Kidney epithelial cell (primary cell): ENCODE data around the gene FAM117A. TPM values are rescaled to one million over a fixed set of nuclear protein-coding genes. Genes with fewer than 3 reads are reported as not detected.

ENCODE experiments used
- DNase-seq: peaks from one replicate; pipeline ENCODE4 v3.0.0-alpha.2; 2010; ENCODE audit warnings: low read depth
- H3K27me3 ChIP-seq: 2 replicates; pipeline ENCODE4 v1.6.0; 2011; ENCODE audit warnings: low read length; ENCODE audit not compliant: control insufficient read depth, insufficient read depth
- H3K36me3 ChIP-seq: 2 replicates; pipeline ENCODE4 v1.5.1; 2011; ENCODE audit warnings: low read length; ENCODE audit not compliant: control insufficient read depth, insufficient read depth
- H3K4me3 ChIP-seq: 2 replicates; pipeline ENCODE4 v1.5.1; 2011; ENCODE audit warnings: low read depth, mild to moderate bottlenecking, control low read depth, low read length
- total RNA-seq: library from RNA; depleted of rRNA; stranded (reverse); fragments of >200 nt; gene quantifications from 2 replicates; pipeline ENCODE4 v1.2.3, GENCODE V29; 2015
- TF ChIP-seq, protein P1 (sequence below): IDR thresholded peaks from 2 replicates; pipeline ENCODE4 v1.5.1; 2011; ENCODE audit warnings: mild to moderate bottlenecking, moderate library complexity, low read length, control low read depth, inconsistent platforms; ENCODE audit not compliant: insufficient read depth, poor library complexity, severe bottlenecking

FAM117A gene
- total RNA-seq, 1 donor from 2014 or later, result 10.5 TPM

DNA sequence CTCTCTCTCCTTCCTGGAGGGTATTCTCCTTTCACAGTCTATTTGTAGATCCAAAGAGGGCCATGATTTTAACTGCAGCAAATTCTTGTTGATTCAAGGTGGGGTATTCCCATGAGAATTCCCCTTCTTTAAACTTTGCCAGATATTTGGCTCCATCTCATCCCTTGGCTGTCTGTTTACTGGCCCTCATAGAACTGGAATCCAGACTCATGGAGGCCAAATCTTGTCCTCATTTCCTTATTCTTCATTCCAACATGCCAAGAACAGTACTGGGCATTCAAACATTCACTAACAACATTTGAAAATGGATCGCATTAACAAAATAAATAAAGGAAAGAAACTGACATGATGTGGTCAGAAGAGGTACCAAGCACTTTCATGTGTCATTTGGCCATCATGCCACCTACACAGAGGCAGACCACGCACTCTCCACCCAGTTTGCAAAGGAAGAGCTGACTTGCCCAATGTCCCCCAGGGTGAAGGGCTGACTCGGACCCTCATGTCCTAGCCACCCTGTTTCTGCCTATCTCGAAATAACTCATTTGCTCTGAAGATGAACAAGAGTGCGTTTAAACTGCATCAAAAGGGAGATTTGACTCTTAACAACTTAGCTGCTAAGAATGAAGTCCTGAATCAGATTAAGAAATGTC lies 33.0 kb downstream of the FAM117A start:
- Histone ChIP-seq H3K36me3 (no peaks in the 10 kb centered on the region), H3K4me3 (no peak overlapping the region), H3K27me3 (no peaks in the 10 kb centered on the region)
- DNase-seq, result no peak
- TF ChIP-seq, protein P1, sequence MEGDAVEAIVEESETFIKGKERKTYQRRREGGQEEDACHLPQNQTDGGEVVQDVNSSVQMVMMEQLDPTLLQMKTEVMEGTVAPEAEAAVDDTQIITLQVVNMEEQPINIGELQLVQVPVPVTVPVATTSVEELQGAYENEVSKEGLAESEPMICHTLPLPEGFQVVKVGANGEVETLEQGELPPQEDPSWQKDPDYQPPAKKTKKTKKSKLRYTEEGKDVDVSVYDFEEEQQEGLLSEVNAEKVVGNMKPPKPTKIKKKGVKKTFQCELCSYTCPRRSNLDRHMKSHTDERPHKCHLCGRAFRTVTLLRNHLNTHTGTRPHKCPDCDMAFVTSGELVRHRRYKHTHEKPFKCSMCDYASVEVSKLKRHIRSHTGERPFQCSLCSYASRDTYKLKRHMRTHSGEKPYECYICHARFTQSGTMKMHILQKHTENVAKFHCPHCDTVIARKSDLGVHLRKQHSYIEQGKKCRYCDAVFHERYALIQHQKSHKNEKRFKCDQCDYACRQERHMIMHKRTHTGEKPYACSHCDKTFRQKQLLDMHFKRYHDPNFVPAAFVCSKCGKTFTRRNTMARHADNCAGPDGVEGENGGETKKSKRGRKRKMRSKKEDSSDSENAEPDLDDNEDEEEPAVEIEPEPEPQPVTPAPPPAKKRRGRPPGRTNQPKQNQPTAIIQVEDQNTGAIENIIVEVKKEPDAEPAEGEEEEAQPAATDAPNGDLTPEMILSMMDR, result no peak

DNA sequence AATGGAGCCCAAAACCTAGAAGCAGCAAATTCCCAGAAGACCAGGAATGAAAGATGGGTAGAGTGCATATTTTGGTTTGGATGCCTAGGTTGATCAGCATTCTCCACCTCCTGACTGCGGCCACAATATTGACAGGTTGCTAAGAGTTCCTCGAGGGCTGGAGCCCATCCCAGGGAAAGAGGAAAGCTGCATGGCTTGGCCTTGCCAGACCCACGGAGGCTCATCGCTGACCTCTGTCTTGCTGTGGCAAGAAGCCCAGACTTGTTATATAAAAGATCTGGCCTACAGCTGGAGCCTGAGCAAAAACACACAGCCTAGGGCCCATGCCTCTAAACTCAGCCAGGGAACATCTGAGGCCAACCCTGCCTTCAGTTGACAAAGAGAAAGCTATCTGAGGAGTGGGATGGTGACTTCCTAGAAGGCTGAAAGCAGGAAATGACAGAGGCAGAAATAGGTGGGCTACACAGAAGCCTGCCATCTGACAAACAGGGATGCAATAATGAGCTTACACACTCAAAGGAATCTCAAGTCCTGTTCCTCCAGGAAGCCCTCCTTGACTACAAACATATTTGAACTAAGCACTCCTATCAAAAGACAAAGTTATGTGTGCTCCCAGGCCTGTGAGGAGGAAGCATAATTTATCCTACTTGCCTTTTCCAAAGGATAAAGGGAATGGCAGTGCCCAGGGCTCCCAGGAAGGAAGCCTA lies 33.7 kb downstream of the FAM117A start:
- H3K36me3 ChIP-seq, result no peaks in the 10 kb centered on the region
- TF ChIP-seq, protein P1, result no peak
- H3K27me3 ChIP-seq, result no peaks in the 10 kb centered on the region
- H3K4me3 ChIP-seq, result no peak overlapping the region
- DNase-seq, result no peak

DNA sequence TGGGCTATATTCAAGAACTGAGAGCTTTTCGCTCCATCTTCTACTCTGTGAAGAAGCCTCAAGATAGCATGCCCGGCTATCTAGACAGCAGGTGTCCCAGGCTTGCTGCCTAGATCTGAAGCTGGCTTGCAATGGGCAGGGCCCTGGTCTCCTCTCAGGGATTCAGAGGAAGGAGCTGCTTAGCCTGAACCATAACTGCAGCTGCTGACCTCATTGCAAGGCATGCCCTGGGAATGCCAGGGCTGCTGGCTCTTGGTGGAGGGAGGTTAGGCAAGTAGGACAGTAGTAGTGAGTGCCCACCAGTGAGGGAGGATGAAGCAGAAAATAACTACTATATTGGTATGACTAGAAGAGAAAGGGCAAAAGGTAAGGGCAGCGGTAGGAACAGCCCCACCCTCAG lies 34.9 kb downstream of the FAM117A start:
- no peak overlapping the region for H3K4me3 ChIP-seq
- H3K36me3 ChIP-seq, result no peaks in the 10 kb centered on the region
- TF ChIP-seq, protein P1, result no peak
- DNase-seq, result no peak
- no peaks in the 10 kb centered on the region for H3K27me3 ChIP-seq

DNA sequence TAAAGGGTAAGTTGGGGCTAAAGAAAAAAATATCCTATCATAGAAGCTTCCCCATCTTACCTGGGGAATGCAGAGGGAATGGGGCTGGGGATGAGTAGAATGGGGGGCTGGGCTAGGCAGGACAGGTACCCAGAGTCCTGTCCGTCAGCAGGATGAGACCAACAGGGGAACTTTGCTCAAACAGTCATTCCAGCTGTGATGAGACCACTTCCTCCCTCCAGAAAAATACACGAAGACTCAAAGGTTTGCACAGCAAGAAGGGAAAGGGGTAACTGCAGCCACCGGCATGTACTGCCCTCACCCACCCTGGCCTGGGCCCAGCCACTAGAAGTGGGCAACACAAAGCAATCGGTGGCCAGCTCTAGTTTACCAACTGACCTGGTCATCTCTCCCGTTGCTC lies 35.5 kb downstream of the FAM117A start:
- TF ChIP-seq, protein P1, result no peak
- H3K27me3 ChIP-seq, result no peaks in the 10 kb centered on the region
- H3K36me3 ChIP-seq, result no peaks in the 10 kb centered on the region
- no peak overlapping the region for H3K4me3 ChIP-seq
- no peak for DNase-seq

DNA sequence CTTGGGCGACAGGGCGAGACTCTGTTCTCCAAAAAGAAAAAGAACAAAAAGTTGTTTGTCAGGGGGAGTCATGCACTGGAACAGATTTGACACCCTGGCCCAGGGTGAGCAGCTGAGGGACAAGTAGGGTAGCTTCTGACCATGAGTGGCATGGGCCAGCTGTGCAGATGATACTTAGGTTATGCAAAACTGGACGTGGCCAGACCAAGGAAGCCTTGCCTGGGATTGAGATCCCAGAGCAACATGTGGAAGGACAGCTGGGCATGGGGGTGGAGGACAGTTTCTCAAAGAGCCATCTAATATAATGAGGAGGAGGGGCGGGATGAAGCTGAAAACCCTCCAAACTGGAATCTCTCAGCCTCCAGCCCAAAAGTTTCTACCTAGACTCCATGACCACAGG lies 36.6 kb downstream of the FAM117A start:
- TF ChIP-seq, protein P1, result no peak
- H3K4me3 ChIP-seq, result no peak overlapping the region
- DNase-seq, result no peak
- H3K36me3 ChIP-seq, result no peaks in the 10 kb centered on the region
- H3K27me3 ChIP-seq, result no peaks in the 10 kb centered on the region
